Activated CD8-positive, alpha-beta memory T cell treated with anti-CD3 and anti-CD28 coated beads for 48 hours (primary cell): ENCODE results near the gene NDST1.

ENCODE experiments used
- DNase-seq, 3 experiments: peaks; one replicate each; pipeline ENCODE4 v3.0.0-alpha.2; 2020; ENCODE audit warnings: low read depth in 2 of 3, low spot score in 2 of 3

Gene NDST1

DNA sequence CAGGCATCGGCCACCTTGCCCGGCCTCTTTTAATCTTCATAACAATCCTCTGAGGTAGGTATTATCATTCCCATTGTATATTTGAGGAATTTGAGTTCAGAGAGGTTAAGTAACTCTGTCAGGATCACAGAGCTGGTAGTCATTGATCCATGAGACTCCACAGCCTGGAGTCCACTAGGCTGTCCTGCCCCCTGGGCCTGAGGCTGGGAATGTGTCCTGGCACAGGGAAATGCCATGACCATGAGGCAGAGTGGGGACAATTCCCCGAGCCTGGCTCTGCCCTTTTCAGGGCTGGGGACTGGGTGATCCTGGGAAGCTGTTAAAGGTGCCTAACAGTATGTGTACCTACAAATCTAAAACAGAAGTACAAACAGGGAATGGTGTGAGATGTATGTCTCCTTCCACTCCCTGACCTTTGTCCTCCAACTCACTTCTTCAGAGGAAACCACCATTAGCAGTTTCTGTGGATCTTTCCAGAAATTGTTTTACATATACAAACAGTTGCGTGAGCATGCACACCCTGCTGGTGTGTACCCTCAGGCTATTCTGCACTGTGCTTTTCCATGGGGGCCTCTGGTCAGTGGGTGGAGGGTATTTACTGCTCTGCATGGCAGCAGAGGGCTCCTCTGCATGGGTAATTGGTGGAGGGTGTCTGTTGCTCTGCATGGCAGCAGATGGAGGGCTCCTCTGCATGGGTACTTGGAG is 53.8 kb downstream of the NDST1 start:
- no peak for DNase-seq

DNA sequence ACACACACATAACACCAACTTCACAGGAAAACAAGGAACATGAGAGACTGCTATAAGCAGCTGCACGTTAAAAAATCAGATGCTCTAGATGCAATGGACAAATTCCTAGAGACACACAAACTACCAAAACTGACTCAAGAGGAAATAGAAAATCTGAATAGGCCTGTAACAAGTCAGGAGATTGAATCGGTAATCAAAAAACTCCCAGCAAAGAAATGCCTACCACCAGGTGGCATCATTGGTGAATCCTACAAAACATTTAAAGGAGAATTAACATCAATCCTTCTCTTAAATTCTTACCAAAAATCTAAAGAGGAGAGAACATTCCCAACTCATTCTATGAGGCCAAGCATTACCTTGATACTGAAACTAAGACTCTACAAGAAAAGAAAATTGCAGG is 54.9 kb downstream of the NDST1 start:
- DNase-seq, result no peak

DNA sequence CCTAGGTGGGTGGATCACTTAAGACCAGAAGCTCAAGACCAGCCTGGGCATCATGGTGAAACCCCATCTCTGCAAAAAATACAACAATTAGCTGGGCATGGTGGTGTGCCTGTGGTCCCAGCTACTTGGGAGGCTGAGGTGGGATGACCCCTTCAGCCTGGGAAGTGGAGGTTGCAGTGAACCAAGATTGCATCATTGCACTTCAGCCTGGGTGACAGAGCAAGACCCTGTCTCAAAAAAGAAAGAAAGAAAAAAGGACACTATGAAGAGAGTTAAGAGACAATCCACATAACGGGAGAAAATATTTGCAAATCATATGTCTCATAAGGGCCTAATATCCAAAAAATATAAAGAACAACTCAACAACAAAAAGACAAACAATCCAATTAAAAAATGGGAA is 57.9 kb downstream of the NDST1 start:
- DNase-seq, result no peak

DNA sequence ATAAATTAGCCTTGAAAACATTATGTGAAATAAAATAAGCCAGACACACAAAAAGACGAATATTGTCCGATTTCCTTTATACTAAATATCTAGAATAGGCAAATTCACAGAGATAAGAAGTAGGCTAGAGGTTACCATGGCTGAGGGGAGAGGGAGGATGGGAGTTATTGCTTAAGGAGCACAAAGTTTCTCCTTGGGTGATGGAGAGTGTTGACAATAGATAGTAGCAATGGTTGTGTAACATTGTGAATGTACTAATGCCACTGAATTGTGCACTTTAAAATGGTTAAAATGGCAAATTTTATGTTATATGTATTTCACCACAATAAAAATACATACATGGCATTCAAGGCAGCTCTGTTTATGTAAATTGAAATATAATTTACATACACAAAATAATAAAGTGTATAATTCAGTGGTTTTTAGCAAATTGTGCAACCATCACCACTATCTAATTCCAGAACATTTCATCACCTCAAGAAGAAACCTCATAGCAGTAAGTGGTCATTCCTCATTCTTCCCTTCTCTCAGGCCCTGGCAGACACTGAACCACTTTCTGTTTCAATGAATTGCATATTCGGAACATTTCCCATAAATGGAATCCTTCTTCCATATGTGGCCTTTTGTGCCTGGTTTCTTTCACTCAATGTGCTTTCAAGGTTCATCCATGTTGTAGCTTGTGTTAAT is 59.2 kb downstream of the NDST1 start:
- no peak for DNase-seq

DNA sequence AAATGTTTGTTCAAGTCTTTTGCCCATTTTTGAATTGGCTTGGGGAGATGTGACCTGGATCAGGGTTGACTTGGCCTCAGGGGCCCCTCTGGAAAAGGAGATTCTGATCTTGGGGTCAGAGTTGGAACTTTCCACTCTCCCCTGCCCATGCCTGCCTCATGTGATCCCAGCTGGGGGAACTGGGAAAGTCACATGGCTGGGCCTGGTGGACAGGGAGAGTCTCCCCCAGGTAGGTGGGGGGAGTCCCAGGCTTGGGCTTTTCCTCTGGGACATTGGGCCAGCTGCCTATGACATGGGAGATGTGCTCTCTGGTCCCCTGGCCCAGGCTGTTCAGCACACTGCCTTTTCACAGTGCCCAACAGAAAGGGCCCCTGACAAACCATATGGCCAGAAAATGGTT is 60.7 kb downstream of the NDST1 start:
- no peak for DNase-seq

DNA sequence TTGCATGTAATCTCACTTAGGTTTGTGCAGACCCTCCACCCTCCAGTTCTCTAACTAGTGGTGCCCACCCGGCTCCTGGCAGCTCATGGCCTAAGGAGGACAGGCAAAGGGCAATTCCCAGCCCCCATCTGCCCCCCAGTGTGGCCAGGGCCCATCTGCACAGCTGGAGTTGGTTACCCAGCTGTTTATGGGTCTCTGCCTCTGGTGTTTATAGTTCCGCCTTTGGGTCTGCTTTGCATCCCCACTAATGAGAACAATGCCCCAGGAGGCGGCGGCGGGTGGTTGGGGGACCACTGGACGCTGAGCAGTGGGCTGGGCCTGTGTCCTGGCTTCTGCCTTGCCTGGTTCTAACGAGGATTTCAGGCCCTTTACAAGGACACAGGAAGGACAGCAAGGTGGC is 62.4 kb downstream of the NDST1 start:
- DNase-seq, result no peak

DNA sequence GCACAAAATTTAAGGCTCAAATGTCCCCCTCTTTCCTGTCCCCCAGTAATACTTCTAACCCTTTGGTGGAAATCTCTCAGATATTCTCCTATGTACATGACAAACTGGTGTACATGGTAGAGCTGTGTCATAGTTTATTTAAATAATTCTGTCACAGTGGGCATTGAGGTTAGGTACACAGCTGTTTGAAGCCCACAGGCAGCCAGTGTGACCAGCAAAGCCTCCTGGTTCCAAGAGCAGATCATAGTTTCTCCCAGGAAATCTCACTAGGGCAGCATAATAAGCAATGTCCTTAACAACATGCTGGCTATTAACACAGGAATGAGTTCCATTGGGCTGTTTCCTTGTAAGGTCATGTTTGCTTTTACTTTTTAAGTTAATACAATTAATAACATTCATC is 63.9 kb downstream of the NDST1 start:
- DNase-seq, result no peak

DNA sequence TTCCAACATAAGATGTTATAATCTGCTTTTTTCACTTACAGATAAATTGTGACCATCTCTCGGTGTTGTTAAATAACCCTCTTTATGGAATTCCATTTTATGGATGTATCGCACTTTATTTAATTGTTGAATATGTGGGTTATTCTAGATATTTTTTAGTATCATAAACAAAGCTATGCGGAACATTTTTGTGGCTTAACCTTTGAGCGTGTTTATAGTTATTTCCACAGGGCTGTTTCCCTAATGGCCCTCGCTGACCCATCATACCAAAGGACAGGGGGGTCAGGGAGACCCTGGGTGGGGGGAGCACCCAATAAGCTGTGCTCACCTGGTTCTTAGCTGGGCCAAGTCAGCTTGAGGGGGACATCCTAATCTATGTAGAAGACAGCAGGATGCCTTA is 65.3 kb downstream of the NDST1 start:
- no peak for DNase-seq

DNA sequence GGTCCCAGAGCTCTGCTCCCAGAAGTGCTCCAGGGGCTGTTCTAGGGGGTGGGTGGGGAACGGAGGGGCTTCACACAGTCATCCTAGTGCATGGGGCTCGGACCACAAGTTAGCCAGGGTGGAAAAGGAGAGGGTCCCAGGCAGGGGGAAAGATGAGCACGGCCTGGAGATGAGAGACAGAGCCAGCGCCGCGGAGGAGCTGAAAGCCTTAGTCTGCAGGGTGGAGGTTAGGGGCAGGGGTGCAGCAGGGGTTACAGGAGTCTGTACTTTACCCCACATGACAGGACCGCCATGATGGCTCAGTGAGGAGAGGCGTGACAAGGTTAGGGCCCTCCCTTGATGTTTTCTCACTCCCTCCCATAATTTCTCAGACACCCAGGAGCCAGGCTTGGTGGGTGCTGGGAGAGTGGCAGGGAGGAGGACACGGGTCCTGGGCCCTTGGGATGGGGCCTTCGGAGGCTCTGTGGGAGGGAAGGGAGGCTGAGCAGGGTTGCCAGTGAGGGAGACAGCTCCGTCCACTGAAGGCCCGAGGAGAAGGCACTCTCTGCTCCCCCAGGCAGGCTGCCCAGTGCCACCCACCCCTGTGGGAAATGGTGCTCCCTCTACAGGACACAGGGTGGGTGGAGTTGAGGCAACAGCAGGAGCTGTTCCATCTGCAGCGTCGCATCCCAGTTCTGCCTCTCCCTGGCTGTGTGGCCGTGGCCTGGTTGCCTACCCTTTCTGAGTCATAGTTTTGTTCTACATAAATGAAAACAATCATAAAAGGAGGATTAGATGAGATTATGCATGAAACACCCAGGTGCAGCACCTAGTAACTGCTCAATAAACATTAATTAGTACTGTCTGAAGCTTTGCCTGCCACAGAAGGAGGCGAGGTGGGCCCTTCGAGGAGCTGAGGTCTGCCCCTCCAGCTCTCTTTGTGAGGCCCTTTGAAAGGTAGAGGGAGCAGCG is 66.2 kb downstream of the NDST1 start:
- no peak for DNase-seq

DNA sequence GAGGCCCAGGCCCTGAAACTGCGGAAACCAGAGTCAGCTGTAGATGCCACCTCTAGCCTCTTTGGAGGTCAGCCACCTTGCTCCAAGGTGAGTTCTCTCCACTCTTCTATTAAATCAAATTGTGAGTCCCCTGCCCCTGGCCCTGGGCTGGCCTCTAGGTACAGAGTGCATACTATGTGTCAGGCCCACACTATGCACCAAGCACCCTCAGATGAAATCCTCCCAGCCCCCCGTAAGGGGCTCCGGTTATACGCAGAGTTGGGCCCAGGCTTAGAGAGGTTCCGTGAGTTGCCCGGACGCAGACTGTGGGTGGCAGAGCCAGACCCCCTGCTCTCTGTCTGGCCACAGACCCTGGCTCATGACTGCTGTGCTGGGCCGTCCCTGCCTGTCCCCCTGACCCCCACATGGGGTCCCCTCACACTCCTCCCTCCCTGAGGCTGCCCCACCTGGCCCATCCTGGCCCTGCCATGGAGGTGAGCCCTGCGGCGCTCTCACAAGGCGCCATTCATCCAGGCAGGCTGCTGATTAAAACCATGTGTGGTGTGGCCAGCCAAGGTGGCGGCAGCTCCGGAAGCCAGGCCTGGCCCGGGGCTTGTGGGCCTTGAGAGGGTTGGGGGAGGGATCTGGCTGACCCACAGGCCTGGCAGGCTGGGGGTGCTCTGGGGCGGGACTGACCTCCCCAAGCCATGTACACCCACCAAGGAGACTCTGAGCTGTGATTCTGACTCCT is 67.1 kb downstream of the NDST1 start:
- no peak for DNase-seq

DNA sequence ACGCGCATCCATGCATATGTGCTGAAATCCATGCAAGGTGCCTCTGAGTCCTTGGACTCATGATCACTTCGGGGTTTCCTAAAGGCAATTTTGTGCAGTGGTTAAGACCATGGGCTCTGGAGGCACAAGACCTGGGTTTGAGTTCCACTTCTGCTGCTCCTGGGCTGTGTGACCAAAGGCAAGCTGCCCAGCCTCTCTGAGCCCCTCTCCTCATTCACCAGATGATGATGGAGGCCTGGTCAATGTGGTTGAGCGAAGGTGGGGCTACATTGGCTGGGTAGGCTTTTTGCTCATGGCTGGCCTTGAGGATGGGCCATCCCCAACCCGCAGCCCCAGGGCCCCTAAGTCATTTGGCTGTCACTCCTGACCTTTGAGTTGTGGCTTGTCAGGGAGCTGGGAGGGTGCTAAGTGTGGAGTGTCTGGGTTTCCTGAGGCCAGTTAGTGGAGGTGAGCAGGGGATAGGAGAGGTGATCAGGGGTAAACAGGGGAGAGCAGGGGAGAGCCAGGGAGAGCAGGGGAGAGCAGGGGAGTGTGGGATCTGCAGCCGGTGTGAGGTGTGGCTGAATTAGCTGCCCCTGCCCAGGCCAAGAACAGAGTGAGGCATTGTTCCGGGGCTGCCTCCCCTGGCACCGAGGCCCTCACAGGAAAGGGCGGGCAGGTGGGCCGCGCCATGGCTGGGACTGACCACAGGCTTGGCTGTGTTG is 68.0 kb downstream of the NDST1 start:
- DNase-seq, result no peak

DNA sequence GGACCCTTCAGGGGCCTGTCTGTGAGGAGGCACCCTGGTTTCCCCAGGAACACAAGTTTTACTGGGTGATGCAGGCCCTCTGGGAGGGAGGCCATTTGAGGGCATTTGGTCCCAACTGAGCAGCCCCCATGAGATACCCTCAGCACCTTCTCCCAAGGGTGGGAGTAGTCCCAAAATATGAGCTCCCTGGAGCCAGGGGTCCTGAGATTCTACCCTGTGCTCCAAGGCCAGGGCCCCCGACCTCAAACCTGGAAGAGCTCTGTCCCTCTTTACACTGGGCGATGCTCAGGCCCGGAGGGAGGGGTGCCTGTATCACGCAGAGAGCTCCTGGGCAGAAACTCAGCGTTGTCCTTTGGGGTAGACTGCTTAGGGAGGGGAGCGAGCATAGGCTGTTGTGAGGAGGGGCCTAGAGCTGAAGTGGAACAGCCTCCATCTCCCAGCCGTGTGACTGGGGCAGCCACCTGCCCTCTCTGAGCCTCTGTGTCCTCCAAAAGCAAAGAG is 68.6 kb downstream of the NDST1 start:
- no peak for DNase-seq

DNA sequence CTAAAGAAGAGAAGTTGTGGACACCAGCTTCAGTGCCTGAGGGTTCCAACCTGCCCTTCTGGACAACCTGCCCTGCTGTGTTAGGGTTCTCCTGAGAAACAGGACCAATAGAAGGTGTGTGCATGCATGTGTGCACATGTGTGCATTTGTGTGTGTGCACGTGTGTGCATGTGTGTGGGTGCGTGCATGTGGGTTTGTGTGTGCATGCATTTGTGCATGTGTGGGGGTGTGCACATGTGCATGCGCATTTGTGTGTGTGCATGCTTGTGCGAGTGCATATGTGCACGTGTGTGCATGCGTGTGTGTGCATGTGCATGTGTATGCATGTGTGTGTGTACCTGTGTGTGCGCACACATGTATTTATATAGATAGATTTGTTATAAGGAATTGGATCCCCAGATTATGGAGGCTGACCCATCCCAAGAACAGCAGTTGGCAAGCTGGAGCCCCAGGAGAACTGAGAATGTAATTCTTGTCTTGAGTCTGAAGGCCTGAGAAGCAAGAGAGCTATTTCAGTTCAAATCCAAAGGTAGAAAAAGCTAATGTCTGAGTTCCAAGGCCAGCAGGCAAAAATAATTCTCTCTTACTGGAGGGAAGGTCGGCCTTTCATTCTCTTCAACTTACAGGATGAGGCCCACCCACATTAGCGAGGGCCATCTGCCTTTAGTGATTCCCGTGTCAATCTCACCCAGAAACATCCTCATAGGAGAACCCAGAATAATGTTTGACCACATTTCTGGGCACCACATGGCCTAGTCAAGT is 69.6 kb downstream of the NDST1 start:
- no peak for DNase-seq

DNA sequence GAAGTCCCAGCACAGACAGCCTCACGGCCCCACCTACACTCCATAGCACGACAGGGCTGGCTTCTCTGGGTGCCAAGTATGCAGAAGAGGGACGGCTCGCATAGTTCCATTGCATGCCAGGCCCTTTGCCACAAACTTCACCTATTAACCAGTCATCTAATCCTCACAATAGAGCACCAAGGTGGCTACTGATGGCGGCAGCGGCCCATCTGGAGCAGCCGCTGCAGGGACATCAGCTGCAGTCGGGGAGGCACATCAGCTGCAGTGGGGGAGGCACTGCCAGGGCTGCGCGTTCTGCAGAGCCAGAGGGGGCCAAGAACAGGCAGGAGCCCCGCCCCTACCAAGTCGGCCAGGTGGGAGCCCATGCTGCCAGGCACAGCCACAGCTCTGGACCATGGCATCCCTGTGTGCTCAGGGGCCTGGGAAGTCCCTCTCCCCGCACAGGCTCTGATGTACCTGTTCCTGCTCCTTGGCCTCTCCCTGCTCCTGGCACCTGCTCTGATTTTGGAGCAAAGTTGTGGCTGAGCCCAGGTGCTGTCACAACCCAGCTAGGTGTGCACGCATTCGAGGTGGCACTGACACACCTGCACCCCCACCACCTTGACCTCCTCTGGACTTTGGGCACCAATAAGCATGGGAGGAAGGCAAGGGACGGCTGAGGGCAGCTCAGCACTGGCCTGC is 71.0 kb downstream of the NDST1 start:
- DNase-seq, result no peak

DNA sequence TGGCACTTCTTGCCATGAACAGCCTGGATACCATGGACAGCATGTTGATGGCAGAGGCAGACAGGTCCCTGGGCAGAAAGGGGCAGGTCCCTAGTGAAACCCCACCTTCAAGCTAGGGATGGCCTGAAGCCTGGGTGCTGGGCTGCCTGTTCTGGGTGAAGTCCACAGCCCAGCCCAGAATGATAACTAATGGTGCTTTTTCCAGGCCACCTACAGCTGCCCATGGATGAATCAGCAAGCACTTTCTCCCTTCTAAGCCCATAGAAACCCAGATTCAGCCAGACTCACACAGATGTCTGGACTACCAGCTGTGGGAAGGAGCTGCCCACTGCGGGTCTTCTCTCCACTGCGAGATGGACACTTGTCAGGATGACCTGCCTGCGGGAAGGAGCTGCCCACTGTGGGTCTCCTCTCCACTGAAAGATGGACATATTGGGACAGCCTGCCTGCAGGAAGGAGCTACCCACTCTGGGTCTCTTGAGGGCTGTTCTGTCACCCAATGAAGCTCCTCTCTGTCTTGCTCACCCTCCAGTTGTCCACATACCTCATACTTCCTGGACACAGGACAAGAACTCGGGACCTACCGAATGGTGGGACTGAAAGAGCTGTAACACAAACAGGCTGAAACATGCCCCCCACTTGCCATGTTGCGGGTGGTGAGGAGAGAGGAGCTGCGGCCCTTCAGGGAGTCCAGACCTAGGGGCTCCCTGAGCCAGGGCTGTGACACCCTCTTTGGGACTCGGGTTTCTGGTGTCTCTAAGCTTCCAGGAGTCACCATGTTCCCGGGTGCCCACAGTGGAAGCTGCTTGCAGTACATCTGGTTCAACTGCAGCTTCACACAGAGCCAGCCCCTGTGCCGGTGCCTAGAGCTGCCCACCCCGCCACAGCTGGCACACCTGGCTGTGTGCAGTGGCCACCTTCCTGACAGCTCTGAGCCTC is 71.8 kb downstream of the NDST1 start:
- no peak for DNase-seq

DNA sequence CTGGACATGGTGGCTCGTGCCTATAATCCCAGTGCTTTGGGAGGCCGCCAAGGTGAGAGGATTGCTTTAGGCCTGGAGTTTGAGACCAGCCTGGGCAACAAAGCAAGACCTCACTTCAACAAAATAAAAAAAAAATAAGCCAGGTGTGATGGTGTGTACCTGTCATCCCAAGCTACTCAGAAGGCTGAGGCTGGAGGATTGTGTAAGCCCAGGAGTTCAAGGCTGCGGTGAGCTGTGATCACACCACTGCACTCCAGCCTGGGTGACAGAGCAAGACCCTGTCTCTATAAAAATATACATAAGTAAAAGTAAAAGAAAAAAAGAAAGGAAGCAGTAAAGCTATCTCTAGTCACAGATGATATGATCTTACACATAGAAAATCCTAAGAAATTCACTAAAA is 73.0 kb downstream of the NDST1 start:
- DNase-seq, result no peak

DNA sequence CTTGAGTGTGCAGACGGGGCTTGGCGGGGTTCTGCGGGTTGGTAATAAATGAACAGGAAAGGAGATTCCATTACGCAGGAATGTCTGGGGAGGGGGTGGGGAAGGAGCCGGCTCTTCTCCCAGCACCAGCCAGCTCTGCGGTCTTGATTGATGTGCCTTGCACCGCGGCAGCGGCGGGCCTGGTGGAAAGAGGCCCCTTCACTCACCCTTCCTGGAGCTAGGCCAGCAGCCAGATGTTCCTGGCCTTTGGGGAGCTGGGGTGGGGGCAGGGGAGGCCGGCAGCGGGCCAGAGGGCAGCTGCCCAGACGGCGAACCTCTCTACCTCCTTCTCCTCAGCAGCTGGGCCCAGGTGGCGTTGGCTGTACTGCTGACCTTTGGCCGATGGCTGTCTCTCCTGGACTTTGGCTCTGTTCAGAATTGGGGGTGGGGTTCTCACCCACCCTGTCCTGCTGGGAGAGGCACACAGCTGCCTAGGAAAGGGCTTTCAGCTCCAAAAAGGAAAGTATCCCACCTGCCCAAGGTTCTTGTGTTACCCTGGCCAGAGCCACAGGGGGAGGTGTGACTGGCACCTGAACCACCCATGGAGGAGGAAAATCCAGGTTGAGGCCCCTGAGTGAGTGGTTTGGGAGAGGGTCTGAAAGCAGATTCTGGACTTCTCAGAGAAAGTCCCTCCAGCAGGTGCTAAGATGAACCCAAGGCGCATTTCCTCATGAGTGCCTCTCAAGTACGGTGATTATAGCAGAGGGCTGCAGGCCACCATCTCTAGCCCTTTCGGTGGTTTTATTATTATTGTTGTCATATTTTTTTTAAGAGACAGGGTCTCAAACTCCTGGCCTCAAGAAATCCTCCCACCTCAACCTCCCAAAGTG is 74.5 kb downstream of the NDST1 start:
- DNase-seq, result no peak
